A673 (cell line): ENCODE data around the gene ZNF564. TPM values are rescaled to one million over a fixed set of nuclear protein-coding genes. Genes with fewer than 3 reads are reported as not detected.

Experiments used
- BruUV-seq: library from RNA; stranded (reverse); fragments of 400-500 nt; replicated peaks from 2 replicates; lab custom pipeline; 2021; lab: Mats Ljungman, UMichigan
- CTCF ChIA-PET: fragments of 300-600 bp; sonication (Branson Sonifier 250); formaldehyde crosslinking; loops from one replicate; lab custom pipeline; 2022; ENCODE audit warnings: antibody characterized with exemption; lab: Charles Lee
- POLR2A ChIA-PET: fragments of 300-600 bp; sonication (Branson Sonifier 250); formaldehyde crosslinking; loops from one replicate; lab custom pipeline; 2022; ENCODE audit warnings: antibody characterized with exemption; ENCODE audit not compliant: low non-redundant PET; lab: Charles Lee
- DNase-seq: peaks from one replicate; pipeline ENCODE4 v3.0.0-alpha.2; 2015; ENCODE audit warnings: low spot score
- H3K27ac ChIP-seq: fragments of 200-600 bp; sonication (generic); 2 replicates; pipeline ENCODE4 v1.5.1; 2016; ENCODE audit warnings: mixed run types, low read depth, mild to moderate bottlenecking, mixed read lengths, antibody characterized with exemption, low read length; ENCODE audit not compliant: poor library complexity, severe bottlenecking
- H3K27me3 ChIP-seq: fragments of 200-600 bp; sonication (generic); replicated peaks from 2 replicates; pipeline ENCODE4 v1.6.1; 2017; ENCODE audit warnings: mixed run types, low read depth, mild to moderate bottlenecking, mixed read lengths, antibody characterized with exemption, low read length; ENCODE audit not compliant: insufficient read depth, poor library complexity
- H3K36me3 ChIP-seq: fragments of 200-600 bp; sonication (generic); 2 replicates; pipeline ENCODE4 v1.6.1; 2016; ENCODE audit warnings: mixed run types, mild to moderate bottlenecking, mixed read lengths, antibody characterized with exemption, low read length; ENCODE audit not compliant: insufficient read depth, poor library complexity, severe bottlenecking
- H3K4me1 ChIP-seq: fragments of 200-600 bp; sonication (generic); 2 replicates; pipeline ENCODE4 v1.6.1; 2017; ENCODE audit warnings: mixed run types, mild to moderate bottlenecking, mixed read lengths, antibody characterized with exemption, low read length; ENCODE audit not compliant: insufficient read depth, poor library complexity, severe bottlenecking
- H3K4me3 ChIP-seq: fragments of 200-600 bp; sonication (generic); 2 replicates; pipeline ENCODE4 v1.5.1; 2016; ENCODE audit warnings: low read depth, mixed run types, mild to moderate bottlenecking, mixed read lengths, low read length; ENCODE audit not compliant: poor library complexity, severe bottlenecking
- H3K9me3 ChIP-seq: fragments of 200-600 bp; sonication (generic); 2 replicates; pipeline ENCODE4 v1.6.1; 2016; ENCODE audit warnings: mixed run types, low read depth, mild to moderate bottlenecking, mixed read lengths, antibody characterized with exemption, low read length; ENCODE audit not compliant: poor library complexity, severe bottlenecking
- EZH2 ChIP-seq: fragments of 200-600 bp; sonication (generic); IDR thresholded peaks from 2 replicates; pipeline ENCODE4 v1.6.1; 2017; ENCODE audit warnings: borderline replicate concordance, low read depth, mild to moderate bottlenecking, mixed read lengths, antibody characterized with exemption, low read length; ENCODE audit not compliant: poor library complexity, severe bottlenecking
- intact Hi-C: fragments of 100-400 bp; cut with micrococcal nuclease; formaldehyde crosslinking; loops from one replicate; pipeline ENCODE4 v1.10.0; 2022; ENCODE audit not compliant: unreplicated experiment
- total RNA-seq: library from RNA; stranded (reverse); gene quantifications from 2 replicates; pipeline ENCODE4 v1.2.3, GENCODE V29; 2021
- TF ChIP-seq, protein P1 (sequence below): fragments of 300-800, 200-600 bp; sonication (generic); conservative IDR thresholded peaks from 2 replicates; pipeline ENCODE4 v1.5.1; 2017; ENCODE audit warnings: low read depth, mild to moderate bottlenecking, antibody characterized with exemption, low read length, moderate library complexity, mixed read lengths

The ZNF564 gene
- total RNA-seq, 1 experiment from 2014 or later: 6.3 TPM

DNA sequence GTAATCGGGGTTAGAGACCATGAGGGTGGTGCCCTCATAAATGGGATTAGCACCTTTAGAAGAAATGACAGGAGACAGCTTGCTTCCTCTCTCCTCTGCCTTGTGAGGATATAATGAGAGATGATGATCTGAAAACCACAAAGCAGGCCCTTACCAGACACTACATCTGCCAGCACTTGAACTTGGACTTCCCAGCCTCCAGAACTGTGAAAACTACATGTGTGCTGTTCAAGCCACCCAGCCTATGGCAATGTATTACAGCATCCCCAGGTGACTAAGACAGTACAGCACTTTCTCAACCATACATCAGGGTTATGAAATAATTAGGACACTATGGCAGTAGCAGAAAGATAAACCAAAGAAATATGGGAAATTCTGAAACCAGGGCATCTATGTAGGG lies 7.4 kb downstream of the ZNF564 start:
- DNase-seq: no peak
- no peak for TF ChIP-seq EZH2
- TF ChIP-seq, protein P1, sequence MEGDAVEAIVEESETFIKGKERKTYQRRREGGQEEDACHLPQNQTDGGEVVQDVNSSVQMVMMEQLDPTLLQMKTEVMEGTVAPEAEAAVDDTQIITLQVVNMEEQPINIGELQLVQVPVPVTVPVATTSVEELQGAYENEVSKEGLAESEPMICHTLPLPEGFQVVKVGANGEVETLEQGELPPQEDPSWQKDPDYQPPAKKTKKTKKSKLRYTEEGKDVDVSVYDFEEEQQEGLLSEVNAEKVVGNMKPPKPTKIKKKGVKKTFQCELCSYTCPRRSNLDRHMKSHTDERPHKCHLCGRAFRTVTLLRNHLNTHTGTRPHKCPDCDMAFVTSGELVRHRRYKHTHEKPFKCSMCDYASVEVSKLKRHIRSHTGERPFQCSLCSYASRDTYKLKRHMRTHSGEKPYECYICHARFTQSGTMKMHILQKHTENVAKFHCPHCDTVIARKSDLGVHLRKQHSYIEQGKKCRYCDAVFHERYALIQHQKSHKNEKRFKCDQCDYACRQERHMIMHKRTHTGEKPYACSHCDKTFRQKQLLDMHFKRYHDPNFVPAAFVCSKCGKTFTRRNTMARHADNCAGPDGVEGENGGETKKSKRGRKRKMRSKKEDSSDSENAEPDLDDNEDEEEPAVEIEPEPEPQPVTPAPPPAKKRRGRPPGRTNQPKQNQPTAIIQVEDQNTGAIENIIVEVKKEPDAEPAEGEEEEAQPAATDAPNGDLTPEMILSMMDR: no peak
- H3K4me1 ChIP-seq: no peaks in the 10 kb centered on the region
- no peak overlapping the region for H3K4me3 ChIP-seq
- no peak overlapping the region for H3K27ac ChIP-seq
- no TSS peak for BruUV-seq
- H3K9me3 ChIP-seq: peaks cover 6% of the 10 kb centered on the region
- no peaks in the 10 kb centered on the region for H3K27me3 ChIP-seq
- intact Hi-C loops: no loop called here
- ChIA-PET CTCF (no interaction called here), POLR2A (no interaction called here)
- H3K36me3 ChIP-seq: peaks cover 7% of the 10 kb centered on the region

DNA sequence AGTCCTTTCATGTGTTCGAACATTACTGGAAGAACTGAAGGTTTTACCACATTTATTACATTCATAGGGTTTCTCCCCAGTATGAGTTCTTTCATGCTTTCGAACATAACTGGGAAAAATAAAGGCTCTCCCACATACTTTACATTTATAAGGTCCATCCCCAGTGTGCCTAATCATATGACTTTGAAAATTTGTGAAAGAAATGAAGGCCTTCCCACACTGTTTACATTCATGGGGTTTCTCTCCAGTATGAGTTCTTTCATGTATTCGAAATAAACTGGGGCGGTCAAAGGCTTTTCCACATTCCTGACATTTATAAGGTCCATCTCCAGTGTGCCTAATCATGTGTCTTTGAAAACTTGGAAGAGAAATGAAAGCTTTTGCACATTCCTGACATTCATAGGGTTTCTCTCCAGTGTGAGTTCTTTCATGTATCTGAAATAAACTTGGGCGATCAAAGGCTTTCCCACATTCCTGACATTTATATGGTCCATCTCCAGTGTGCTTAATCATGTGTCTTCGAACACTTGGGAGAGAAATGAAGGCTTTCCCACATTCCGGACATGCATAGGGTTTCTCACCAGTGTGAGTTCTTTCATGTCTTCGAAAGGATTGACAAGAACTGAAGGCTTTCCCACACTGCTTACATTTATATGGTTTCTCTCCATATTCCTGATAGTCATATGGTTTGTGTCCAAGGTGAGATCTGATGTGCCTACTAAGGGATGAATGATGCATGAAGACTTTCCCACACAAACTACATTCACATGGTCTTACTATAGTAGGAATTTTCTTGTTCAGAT lies 24.0 kb downstream of the ZNF564 start:
- ChIA-PET CTCF (no interaction called here), POLR2A (no interaction called here)
- peaks cover 96% of the 10 kb centered on the region for H3K9me3 ChIP-seq
- H3K4me1 ChIP-seq: no peaks in the 10 kb centered on the region
- no peak overlapping the region for H3K4me3 ChIP-seq
- no peak overlapping the region for H3K27ac ChIP-seq
- no peaks in the 10 kb centered on the region for H3K27me3 ChIP-seq
- DNase-seq: peak; percentile 22
- TF ChIP-seq, protein P1: no peak
- TF ChIP-seq EZH2: no peak
- BruUV-seq: no TSS peak
- H3K36me3 ChIP-seq: peaks cover 44% of the 10 kb centered on the region
- intact Hi-C loops: no loop called here

DNA sequence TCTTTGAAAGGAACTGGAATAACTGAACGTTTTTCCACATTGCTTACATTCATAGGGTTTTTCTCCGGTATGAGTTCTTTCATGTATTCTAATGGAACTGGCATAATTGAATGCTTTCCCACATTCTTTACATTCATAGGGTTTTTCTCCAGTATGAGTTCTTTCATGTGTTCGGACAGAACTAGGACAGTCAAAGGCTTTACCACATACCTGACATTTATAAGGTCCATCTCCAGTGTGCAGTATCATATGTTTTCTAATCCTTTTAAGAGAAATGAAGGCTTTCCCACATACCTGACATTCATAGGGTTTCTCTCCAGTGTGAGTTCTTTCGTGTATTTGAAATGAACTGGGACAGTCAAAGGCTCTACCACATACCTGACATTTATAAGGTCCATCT lies 24.7 kb downstream of the ZNF564 start:
- no peak overlapping the region for H3K27ac ChIP-seq
- H3K27me3 ChIP-seq: no peaks in the 10 kb centered on the region
- ChIA-PET CTCF (no interaction called here), POLR2A (no interaction called here)
- no peaks in the 10 kb centered on the region for H3K4me1 ChIP-seq
- H3K9me3 ChIP-seq: peaks cover 98% of the 10 kb centered on the region
- BruUV-seq: TSS peak; percentile 23
- H3K4me3 ChIP-seq: no peak overlapping the region
- intact Hi-C loops: no loop called here
- DNase-seq: no peak
- TF ChIP-seq EZH2: no peak
- TF ChIP-seq, protein P1: no peak
- H3K36me3 ChIP-seq: peaks cover 44% of the 10 kb centered on the region
